Measurements from ENCODE around the gene ZC3H18.

GRCh38 chr16:88548131-88548874 is 21.9 kb upstream of the ZC3H18 start:
- TF ChIP-seq CTCF (IDR thresholded peaks at IDR 0.05) (no peak), EP300 (IDR thresholded peaks at IDR 0.05) (no peak), POLR2A (IDR thresholded peaks at IDR 0.05) (no peak)
